Pulmonary artery endothelial cell (primary cell): Measurements from ENCODE around the gene GJB4. TPM values are rescaled to one million over a fixed set of nuclear protein-coding genes. Genes with fewer than 3 reads are reported as not detected.
A peak's percentile ranks its signal among the peaks of the same experiment; 100 is the strongest.

ENCODE experiments used
- DNase-seq: peaks from one replicate; pipeline ENCODE4 v3.0.0-alpha.2; 2011; ENCODE audit warnings: low read depth, low spot score
- total RNA-seq: library from RNA; depleted of rRNA; stranded (reverse); fragments of >200 nt; gene quantifications from 2 replicates; pipeline ENCODE4 v1.2.3, GENCODE V29; 2014

The GJB4 gene
- total RNA-seq, 1 donor from 2014 or later = not detected

DNA sequence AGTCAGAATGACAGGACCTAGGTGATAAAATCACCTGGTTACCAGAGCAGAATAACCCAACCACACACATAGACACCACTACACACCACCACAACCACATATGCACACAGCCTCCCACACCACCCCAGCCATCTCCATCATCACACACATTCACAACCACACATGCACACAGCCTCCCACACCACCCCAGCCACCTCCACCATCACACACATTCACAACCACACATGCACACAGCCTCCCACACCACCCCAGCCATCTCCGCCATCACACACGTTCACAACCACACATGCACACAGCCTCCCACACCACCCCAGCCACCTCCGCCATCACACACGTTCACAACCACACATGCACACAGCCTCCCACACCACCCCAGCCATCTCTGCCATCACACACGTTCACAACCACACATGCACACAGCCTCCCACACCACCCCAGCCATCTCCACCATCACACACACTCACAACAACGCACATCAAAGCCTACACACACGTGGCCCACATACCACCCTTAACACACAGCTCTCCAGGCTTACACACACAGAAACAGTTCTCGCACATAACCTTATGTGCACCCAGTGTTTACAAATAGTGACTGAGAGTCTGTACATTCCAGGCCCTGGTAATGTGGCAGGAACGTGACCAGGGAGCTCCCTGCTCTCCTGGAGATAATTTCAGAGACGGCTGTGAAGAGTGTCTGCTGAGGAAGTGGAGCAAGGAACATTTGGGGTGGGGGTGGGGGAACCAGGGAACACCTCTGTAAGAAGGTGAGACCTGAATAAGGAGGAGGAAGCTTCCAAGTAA lies 18.2 kb downstream of the GJB4 start:
- DNase-seq = no peak

- DNase-seq = no peak
These were observed 18.8 kb downstream of the GJB4 start for GRCh38 chr1:34778381-34778780.

DNA sequence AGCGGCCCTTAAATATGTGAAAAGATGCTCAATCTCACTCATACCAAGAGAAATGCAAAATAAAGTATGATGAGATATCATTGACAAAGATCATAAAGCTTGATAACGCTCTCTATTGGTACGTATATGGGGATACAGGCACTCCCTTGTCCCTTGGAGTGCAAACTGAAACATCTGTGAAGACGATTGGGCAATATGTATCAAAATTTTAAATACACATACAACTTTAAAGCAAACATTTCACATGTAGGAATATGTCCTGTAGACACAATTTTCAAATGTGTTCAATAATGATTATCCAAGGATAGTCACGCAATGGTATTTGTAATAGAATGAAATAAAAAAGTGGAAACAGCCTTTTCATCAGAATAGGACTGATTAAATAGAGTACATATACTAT lies 19.5 kb downstream of the GJB4 start:
- no peak for DNase-seq

DNA sequence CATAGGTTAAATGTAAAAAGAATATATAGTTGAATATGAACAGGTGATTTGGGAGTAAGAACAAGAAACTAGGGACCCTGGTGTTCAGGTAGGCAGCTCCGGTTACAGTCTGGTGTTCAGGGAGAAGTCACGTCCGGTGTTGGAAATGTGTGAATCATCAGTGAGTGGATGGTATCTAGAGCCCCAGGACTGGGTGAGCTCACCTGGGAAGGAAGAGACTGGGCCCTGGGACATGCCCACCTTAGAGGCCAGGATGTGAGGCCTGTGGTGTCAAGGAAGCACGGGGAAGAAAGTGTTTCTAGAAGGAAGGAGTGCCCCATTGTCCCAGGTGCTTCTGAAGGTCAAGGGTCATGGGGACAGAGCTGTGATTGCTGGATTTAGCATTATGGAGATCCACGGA lies 20.0 kb downstream of the GJB4 start:
- DNase-seq = no peak

- no peak for DNase-seq
These were observed 20.4 kb downstream of the GJB4 start for GRCh38 chr1:34779962-34780361.

DNA sequence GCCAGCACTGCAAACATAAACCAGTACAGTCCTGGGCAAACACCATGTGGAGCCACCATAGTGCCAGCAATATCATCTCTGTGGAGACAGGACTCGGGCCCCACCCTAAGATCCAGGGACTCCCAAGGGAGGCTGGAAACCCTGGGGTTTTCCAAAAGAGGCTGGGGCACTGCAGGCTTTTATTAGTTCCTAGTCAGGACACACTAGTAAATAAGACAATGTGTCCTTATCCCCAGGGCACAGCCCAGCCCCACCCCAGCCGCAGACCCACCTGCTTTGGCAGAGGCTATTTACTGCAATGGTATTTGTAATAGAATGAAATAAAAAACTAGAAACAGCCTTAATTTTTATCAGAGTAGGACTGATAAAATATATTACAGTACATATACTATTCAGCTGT lies 21.0 kb downstream of the GJB4 start:
- no peak for DNase-seq

DNA sequence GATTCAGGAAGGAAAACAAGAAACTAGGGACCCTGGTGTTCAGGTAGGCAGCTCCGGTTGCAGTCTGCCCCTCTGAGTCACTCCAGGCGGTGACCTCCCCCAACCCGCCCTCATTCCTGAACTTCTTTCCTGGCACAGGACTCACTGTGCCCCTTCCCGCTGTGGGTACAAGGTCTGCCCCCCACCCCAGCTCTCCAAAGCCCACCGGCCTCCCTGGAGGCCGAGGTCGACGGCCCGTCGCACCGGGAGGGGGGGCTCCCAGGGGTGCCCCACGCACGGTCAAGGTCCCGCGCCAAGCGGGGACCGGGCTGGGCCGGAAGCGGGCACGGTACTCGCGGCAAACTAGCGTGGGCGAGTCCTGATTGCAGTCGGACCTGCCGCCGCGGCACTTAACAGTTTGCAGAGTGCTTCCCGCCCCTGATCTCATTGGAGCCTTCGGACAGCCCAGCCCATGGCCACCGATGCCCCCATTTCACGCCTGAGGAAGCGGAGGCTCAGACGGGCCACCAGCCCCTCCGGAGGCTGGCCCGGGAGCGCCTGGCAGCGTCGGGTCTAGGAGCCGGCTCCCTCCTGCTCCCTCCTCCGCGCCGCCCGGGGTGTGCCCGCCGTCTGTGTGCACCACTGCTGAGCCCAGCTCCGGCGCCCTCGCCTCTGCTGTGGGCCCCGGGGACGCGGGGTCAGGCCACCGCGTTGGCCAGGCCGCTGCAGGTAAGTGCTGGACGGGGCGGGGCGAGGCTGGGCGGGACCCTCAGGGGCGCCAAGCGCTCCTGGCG lies 21.7 kb downstream of the GJB4 start, which contains the start of gene GJB3:
TSS of gene GJB3 (plus strand) at position 144 of the 773 bp plus-strand sequence. CDS start 3,549 bp downstream, outside the sequence.
- no peak for DNase-seq

DNA sequence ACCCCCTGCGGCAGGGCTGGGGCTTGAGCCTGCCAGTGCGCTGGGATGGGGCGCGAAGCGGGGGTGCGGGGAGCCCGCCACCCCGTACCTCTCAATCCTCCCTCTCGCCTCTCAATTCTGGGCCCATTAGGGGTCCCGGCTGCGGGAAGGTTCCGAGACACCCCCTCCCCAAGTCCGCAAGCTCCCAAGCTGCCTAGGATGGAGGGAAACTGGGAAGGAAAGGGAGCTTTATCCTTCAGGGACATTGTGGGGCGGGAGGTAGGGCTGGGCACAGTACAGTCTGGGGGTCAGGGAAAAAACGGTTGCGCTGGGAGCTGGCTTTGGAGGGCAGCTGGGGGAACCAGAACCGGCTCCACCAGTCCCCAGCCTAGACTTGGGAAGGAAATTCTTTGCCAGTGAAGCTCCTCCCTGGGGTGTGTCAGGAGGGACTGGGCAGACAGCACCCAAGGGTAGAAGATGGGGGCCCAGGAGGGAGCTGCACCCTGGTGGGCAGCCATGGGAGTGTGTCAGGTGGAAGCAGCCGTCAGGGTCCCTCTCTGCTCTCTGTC lies 22.4 kb downstream of the GJB4 start:
- no peak for DNase-seq

DNA sequence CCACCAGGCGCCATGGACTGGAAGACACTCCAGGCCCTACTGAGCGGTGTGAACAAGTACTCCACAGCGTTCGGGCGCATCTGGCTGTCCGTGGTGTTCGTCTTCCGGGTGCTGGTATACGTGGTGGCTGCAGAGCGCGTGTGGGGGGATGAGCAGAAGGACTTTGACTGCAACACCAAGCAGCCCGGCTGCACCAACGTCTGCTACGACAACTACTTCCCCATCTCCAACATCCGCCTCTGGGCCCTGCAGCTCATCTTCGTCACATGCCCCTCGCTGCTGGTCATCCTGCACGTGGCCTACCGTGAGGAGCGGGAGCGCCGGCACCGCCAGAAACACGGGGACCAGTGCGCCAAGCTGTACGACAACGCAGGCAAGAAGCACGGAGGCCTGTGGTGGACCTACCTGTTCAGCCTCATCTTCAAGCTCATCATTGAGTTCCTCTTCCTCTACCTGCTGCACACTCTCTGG lies 25.2 kb downstream of the GJB4 start:
- no peak for DNase-seq

- no peak for DNase-seq
These were observed 25.8 kb downstream of the GJB4 start for GRCh38 chr1:34785231-34785874.

DNA sequence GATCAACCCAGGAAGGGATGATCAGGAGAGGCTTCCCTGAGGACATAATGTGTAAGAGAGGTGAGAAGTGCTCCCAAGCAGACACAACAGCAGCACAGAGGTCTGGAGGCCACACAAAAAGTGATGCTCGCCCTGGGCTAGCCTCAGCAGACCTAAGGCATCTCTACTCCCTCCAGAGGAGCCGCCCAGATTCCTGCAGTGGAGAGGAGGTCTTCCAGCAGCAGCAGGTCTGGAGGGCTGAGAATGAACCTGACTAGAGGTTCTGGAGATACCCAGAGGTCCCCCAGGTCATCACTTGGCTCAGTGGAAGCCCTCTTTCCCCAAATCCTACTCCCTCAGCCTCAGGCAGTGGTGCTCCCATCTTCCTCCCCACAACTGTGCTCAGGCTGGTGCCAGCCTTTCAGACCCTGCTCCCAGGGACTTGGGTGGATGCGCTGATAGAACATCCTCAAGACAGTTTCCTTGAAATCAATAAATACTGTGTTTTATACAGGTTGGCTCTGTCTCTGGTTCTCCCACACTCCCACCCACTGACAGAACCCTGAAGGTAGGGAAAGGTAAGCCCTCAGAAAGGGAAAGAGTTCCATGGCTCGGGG lies 26.4 kb downstream of the GJB4 start:
- no peak for DNase-seq

DNA sequence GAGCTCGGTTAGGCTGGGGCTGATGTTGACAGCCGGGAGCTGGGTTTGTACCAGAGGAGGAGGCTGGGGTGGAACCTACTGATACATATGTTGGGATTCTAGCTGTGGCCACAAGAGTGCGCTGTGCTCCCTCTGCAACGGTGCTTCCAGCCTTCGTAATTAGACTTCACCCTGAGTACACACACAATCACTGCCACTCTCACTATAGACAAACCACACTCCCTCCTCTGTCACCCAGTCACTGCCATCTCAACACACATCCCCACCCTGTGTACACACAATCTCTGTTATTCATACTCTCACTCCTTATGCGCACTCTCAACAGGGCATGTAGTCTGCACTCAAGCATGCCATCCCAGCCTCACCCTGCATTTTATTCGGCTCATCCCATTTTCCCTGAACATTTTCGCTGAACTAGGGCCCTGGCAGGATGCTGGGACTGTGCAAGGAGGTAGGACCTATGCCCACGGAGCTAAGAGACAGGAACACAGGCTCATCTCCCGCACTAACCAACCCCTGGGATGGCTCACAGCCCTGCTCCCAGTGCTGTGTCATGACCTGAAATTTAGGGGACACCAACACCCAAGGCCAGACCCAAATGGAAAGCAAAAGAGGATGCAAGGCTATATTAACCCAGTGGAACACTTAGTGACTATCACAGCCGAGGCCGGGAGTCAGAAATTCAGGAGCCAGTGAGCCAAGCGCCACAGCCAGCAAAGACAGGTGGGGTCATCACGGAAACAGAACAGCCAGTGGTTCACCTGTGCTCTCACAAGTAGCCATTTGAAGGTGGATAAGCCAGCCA lies 27.2 kb downstream of the GJB4 start:
- peak; percentile 32 for DNase-seq

GRCh38 chr1:34787461-34788420 lies 28.2 kb downstream of the GJB4 start:
- DNase-seq = peak; percentile 4

- no peak for DNase-seq
These were observed 31.4 kb downstream of the GJB4 start for GRCh38 chr1:34790985-34791384.

DNA sequence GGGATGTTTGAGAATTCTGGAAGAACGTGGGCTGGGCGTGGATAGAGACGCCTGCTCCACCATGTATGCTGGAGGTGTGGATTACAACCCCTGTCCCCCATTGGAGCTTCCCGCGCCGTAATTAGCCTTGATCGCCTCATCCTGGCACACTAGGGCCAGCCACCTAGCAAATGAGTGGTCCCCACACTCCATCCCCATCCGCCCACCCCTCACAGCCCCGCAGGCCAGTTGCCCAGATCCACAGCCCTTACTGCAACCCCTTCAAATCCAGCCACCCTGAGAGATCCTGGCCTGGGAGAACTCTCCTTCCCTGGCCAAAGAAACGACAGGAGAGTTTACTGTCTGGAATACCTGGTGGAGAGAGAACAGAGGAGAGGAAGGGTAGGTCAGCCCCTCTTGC lies 32.9 kb downstream of the GJB4 start:
- DNase-seq = no peak

DNA sequence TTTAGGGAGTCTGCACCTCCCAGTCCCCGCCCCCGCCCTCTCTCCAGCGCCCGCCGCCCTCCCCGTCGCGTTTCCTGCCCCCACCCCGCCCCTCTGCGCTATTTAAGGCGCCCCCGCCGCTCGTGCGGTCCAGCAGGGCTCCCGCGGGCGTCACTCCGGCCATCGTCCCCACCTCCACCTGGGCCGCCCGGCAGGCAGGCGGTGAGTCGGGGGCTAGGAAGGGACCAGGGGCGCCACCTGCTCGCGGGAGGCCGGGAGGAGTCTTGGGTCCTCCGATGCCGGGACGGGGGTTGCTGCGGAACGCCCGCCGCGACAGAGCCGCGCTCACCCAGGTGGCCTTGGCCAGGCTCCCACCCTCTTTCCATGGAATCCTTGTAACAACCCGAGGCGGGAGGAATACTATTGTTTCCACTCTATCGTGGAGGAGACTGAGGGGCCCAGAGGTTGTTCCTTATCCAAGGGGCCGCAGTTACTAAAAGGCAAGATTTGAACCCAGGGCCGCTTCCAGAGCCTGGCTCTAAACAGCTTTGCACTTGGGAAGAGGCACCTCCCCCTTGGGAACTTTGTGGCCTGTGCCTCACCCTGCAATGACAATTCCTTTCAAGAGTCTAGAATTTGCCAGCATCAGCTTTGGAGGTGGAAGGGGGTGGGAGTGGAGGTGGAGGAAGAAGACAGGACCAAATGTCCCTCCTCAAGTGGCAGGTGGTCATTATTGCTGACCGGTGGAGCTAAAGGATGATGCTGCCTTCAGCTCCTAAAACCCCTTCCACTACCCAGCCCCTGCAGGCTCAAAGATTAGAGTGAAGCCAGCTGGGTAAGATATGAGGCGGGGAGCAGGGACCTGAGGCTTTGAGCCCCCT lies 33.6 kb downstream of the GJB4 start, which contains the start of gene GJA4:
TSS of gene GJA4 (plus strand) at position 132 of the 860 bp plus-strand sequence. CDS start 1,215 bp downstream, outside the sequence.
- DNase-seq = no peak

DNA sequence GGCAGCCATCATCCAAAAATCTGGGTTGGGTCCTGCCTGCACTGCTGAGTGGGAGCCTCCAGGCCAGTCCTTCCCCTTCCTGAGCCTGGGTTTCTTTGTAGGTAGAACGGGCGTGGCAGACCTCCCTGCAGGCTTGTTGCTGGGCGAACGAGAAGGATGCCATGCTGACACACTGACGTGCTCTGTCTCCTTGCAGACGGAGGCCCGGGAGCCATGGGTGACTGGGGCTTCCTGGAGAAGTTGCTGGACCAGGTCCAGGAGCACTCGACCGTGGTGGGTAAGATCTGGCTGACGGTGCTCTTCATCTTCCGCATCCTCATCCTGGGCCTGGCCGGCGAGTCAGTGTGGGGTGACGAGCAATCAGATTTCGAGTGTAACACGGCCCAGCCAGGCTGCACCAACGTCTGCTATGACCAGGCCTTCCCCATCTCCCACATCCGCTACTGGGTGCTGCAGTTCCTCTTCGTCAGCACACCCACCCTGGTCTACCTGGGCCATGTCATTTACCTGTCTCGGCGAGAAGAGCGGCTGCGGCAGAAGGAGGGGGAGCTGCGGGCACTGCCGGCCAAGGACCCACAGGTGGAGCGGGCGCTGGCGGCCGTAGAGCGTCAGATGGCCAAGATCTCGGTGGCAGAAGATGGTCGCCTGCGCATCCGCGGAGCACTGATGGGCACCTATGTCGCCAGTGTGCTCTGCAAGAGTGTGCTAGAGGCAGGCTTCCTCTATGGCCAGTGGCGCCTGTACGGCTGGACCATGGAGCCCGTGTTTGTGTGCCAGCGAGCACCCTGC lies 34.7 kb downstream of the GJB4 start:
- no peak for DNase-seq
